K562 (cell line): ENCODE data around the gene CEP89. TPM values are rescaled to one million over a fixed set of nuclear protein-coding genes. Genes with fewer than 3 reads are reported as not detected.
"Not testable (repeated sequence)": the region's sequence is repeated elsewhere in the genome, so short reads cannot be mapped to it uniquely, and the experiment has no call there.

Source experiments
- ATAC-seq: fragments of 200-7000 bp; cut with Tn5 transposase; 3 replicates; pipeline ENCODE4 v1.9.1; 2020; ENCODE audit warnings: moderate library complexity
- BruUV-seq: library from RNA; stranded (reverse); fragments of 400-500 nt; replicated peaks from 2 replicates; lab custom pipeline; 2021; lab: Mats Ljungman, UMichigan
- CTCF ChIA-PET: fragments of 300-600 bp; formaldehyde crosslinking; extraction: SDS; loops from one replicate; lab custom pipeline; 2021; ENCODE audit warnings: low intra/inter-chr PET ratio; lab: Yijun Ruan, JAX
- POLR2A ChIA-PET: fragments of 300-600, 350-650 bp; sonication (Branson Sonifier 250); formaldehyde crosslinking; extraction: SDS; loops from one replicate; lab custom pipeline; 2021; ENCODE audit warnings: antibody characterized with exemption, inconsistent platforms; lab: Yijun Ruan, JAX
- DNase-seq, 4 experiments: peaks; one replicate each; pipeline versions ENCODE4 v3.0.0 to v3.0.0-alpha.2; 2011 to 2018; ENCODE audit warnings: low spot score in 3 of 4, mixed read lengths in 3 of 4; ENCODE audit errors: extremely low read depth in 1 of 4
- FAIRE-seq: peaks from 2 replicates; lab custom pipeline; 2011; peaks lifted over from hg19 to GRCh38; lab: Jason Lieb, UNC
- H2AFZ ChIP-seq: 2 replicates; pipeline ENCODE4 v1.6.0; 2011; ENCODE audit warnings: low read depth, low read length, control low read depth, inconsistent platforms
- H3K27ac ChIP-seq: fragments of 200-600 bp; 3 replicates; pipeline ENCODE4 v1.8.0; 2011; ENCODE audit warnings: low read depth, mild to moderate bottlenecking, control low read depth, inconsistent platforms, low read length, moderate library complexity, mixed read lengths; ENCODE audit errors: extremely low read depth
- H3K27me3 ChIP-seq, 2 experiments: fragments of 300-600 bp in 1 of 2; 2 replicates in 1 of 2; 3 replicates in 1 of 2; pipeline versions ENCODE4 v1.6.0 to v1.8.0; 2011; ENCODE audit warnings: inconsistent platforms in 2 of 2, low read length in 2 of 2, mild to moderate bottlenecking in 1 of 2, mixed read lengths in 1 of 2, moderate library complexity in 1 of 2; ENCODE audit not compliant: control insufficient read depth in 2 of 2, insufficient read depth in 2 of 2
- H3K36me3 ChIP-seq: fragments of 300-600 bp; 3 replicates; pipeline ENCODE4 v1.8.0; 2011; ENCODE audit warnings: mild to moderate bottlenecking, low read length, inconsistent platforms; ENCODE audit not compliant: control insufficient read depth, insufficient read depth
- H3K4me1 ChIP-seq, 2 experiments: fragments of 200-600 bp in 1 of 2; replicated peaks in 1 of 2; 2 replicates in 1 of 2; 3 replicates in 1 of 2; pipeline versions ENCODE4 v1.5.1 to v1.8.0; 2011; ENCODE audit warnings: inconsistent platforms in 2 of 2, low read length in 2 of 2, mild to moderate bottlenecking in 1 of 2, mixed read lengths in 1 of 2, moderate library complexity in 1 of 2; ENCODE audit not compliant: control insufficient read depth in 2 of 2, insufficient read depth in 2 of 2
- H3K4me2 ChIP-seq: 2 replicates; pipeline ENCODE4 v1.6.1; 2011; ENCODE audit warnings: low read length, control low read depth, inconsistent platforms, mixed read lengths; ENCODE audit not compliant: insufficient read depth
- H3K4me3 ChIP-seq: fragments of 200-600 bp; sonication (generic), shearing (Covaris generic); 2 replicates; pipeline ENCODE4 v1.5.1; 2016; ENCODE audit warnings: control low read depth, inconsistent platforms
- H3K79me2 ChIP-seq: fragments of 200-600 bp; 3 replicates; pipeline ENCODE4 v1.8.0; 2011; ENCODE audit warnings: low read length, inconsistent platforms; ENCODE audit not compliant: control insufficient read depth, insufficient read depth
- H3K9ac ChIP-seq, 2 experiments: 2 replicates each; pipeline versions ENCODE4 v1.6.0 to v1.6.1; 2011; ENCODE audit warnings: low read depth in 2 of 2, low read length in 2 of 2, control low read depth in 1 of 2, inconsistent platforms in 1 of 2, mild to moderate bottlenecking in 1 of 2, mixed read lengths in 1 of 2; ENCODE audit not compliant: insufficient read depth in 1 of 2
- H3K9me1 ChIP-seq: one replicate; pipeline ENCODE4 v1.6.0; 2011; ENCODE audit warnings: inconsistent platforms, mild to moderate bottlenecking, low read length, moderate library complexity; ENCODE audit not compliant: control insufficient read depth, insufficient read depth
- H3K9me3 ChIP-seq: replicated peaks from 2 replicates; pipeline ENCODE4 v1.5.1; 2011; ENCODE audit warnings: low read depth, low read length, inconsistent platforms; ENCODE audit not compliant: control insufficient read depth, insufficient read depth
- H4K20me1 ChIP-seq: replicated peaks from 2 replicates; pipeline ENCODE4 v1.6.1; 2011; ENCODE audit warnings: low read length, inconsistent platforms, mixed read lengths; ENCODE audit not compliant: control insufficient read depth, insufficient read depth
- BACH1 ChIP-seq: fragments of 200-800 bp; sonication (Bioruptor generic); IDR thresholded peaks from 2 replicates; pipeline ENCODE4 v1.6.1; 2016; ENCODE audit warnings: missing genetic modification characterization, missing compliant biosample characterization
- ELF2 ChIP-seq: fragments of 250-450 bp; sonication (Bioruptor Pico); IDR thresholded peaks from 2 replicates; pipeline ENCODE4 v1.5.0; 2021; ENCODE audit warnings: mild to moderate bottlenecking
- HMG20A ChIP-seq: fragments of 450-650 bp; formaldehyde crosslinking; conservative IDR thresholded peaks from 2 replicates; pipeline ENCODE4 v1.4.0; 2020; ENCODE audit warnings: mild to moderate bottlenecking, mixed read lengths
- ZNF717 ChIP-seq: fragments of 250-450 bp; sonication (Bioruptor Pico); IDR thresholded peaks from 2 replicates; pipeline ENCODE4 v1.5.0; 2021
- WGBS: fragments of 100-300 bp; shearing (Covaris generic); methylation state at CpG from one replicate; pipeline ENCODE4 v1.1.6; 2016; ENCODE audit warnings: low coverage, mixed read lengths; ENCODE audit not compliant: insufficient coverage; ENCODE audit errors: missing lambda C conversion rate; 5-methylcytosine and 5-hydroxymethylcytosine counted together
- in situ Hi-C: fragments of 300-500 bp; cut with MboI; formaldehyde crosslinking; loops from 4 replicates; pipeline ENCODE4 v1.15.0; 2018; ENCODE audit warnings: inconsistent platforms, mixed read lengths
- intact Hi-C: fragments of 100-400 bp; cut with micrococcal nuclease; formaldehyde crosslinking; loops from 2 replicates; pipeline ENCODE4 v1.14.2; 2022
- polyA plus RNA-seq, 8 experiments: library from polyadenylated mRNA; depleted of rRNA in 4 of 8; stranded (reverse) in 5 of 8; unstranded in 3 of 8; fragments of >200 nt; fragmentation: Nextera tagmentation in 2 of 8; fragmentation: Illumina TruSeq in 1 of 8; extraction: Ambion mirVana in 2 of 8; extraction: Trizol in 1 of 8; gene quantifications; 2 replicates each; pipeline versions ENCODE4 v1.2.1 to v1.2.3, GENCODE V29; 2011 to 2014; ENCODE audit warnings: inconsistent platforms in 1 of 8, missing spikeins in 1 of 8
- total RNA-seq, 7 experiments: library from RNA; depleted of rRNA in 6 of 7; stranded (reverse); fragments of >200 nt in 6 of 7; fragmentation: Illumina TruSeq in 2 of 7; extraction: Trizol in 2 of 7; gene quantifications; 2 replicates each; pipeline versions ENCODE4 v1.2.1 to v1.2.3, GENCODE V29; 2011 to 2021; ENCODE audit warnings: low replicate concordance in 1 of 7

The CEP89 gene
- total and polyA plus RNA-seq, 9 of the 15 experiments (the other 6 are each of a cell fraction or from before 2014, with no cell fraction given) = 5.5 to 15.0 (median 7.2) TPM

- Histone ChIP-seq H3K27ac (no peak overlapping the region), H3K9me3 (no peaks in the 10 kb centered on the region), H3K27me3 (peaks cover 24 to 56% of the 10 kb centered on the region in 2 experiments)
- no TSS peak for BruUV-seq
- CTCF ChIA-PET = no interaction called here
- POLR2A ChIA-PET = interaction anchor here (0.6 to 1.0 kb wide), 2 partner anchors 13 to 51 kb away, joined by 3 to 4 read pairs; no protein-coding TSS in a partner anchor
- TF ChIP-seq HMG20A (CRISPR knock-in tag) = no peak
- no peak for TF ChIP-seq ZNF717 (CRISPR knock-in tag)
- TF ChIP-seq BACH1 (tag) = no peak
- no peak for TF ChIP-seq ELF2 (CRISPR knock-in tag)
- TF ChIP-seq, all 486 proteins: peak for 0
- no peak overlapping the region for H3K4me3 ChIP-seq
- H2AFZ ChIP-seq = no peak overlapping the region
- intact Hi-C loops = no loop called here
- DNase-seq (no peak), ATAC-seq (no peak), FAIRE-seq (no peak)
- 0 out of 2 replicates have a peak, but pooled peaks cover 10% of the 10 kb centered on the region for H4K20me1 ChIP-seq
- WGBS = 23% methylated on average over 18 of the region's 19 CpGs
- no peaks in the 10 kb centered on the region for H3K9me1 ChIP-seq
- H3K9ac ChIP-seq = no peak overlapping the region; a peak in 1 of 4 replicates
- H3K4me1 ChIP-seq = peaks cover 0 to 14% of the 10 kb centered on the region in 2 experiments; a peak in 1 of 5 replicates
- H3K79me2 ChIP-seq = no peaks in the 10 kb centered on the region
- H3K4me2 ChIP-seq = no peak overlapping the region
- H3K36me3 ChIP-seq = no peaks in the 10 kb centered on the region
- in situ Hi-C loops = no loop called here
These were observed 103.4 kb downstream of the CEP89 start for GRCh38 chr19:32868206-32868950.

DNA sequence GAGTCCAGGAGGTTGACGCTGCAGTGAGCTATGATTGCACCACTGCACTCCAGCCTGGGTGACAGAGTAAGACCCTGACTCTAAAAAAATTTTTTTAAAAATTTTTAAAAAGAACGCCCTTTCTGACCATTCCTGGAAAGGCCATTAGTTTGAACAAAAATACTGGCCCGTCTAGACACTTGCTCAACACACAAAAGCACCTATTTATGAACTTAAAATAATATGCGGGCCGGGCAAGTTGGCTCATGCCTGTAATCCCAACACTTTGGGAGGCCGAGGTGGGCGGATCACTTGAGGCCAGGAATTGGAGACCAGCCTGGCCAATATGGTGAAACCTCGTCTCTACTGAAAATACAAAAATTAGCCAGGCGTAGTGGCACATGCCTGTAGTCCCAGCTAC lies 104.3 kb downstream of the CEP89 start:
- H3K27ac ChIP-seq, H3K9me3 ChIP-seq, BruUV-seq, FAIRE-seq, H3K9ac ChIP-seq, H2AFZ ChIP-seq, CTCF ChIA-PET, H3K9me1 ChIP-seq, intact Hi-C loops, H3K4me3 ChIP-seq, POLR2A ChIA-PET, in situ Hi-C loops, H3K4me2 ChIP-seq, DNase-seq, H3K79me2 ChIP-seq, ATAC-seq, H3K36me3 ChIP-seq: not testable (repeated sequence)
- H4K20me1 ChIP-seq = 0 out of 2 replicates have a peak, but pooled peaks cover 10% of the 10 kb centered on the region
- H3K4me1 ChIP-seq = peaks cover 0 to 14% of the 10 kb centered on the region in 2 experiments; a peak in 1 of 5 replicates
- WGBS = 6% methylated on average over 9 of the region's 9 CpGs
- H3K27me3 ChIP-seq = peaks cover 24 to 51% of the 10 kb centered on the region in 2 experiments
